Transverse colon (tissue), 4 donors: ENCODE data around the gene F8.

Source experiments
- CTCF ChIP-seq, 5 experiments: fragments of 200-600 bp in 3 of 5; fragments of 450-650 bp in 2 of 5; sonication (generic) in 3 of 5; IDR thresholded peaks; 1 replicate in 2 of 5; 2 replicates in 3 of 5; pipeline ENCODE4 v1.5.1; 2016 to 2017; ENCODE audit warnings: antibody characterized with exemption in 5 of 5, inconsistent platforms in 3 of 5, mild to moderate bottlenecking in 2 of 5, moderate library complexity in 1 of 5
- EP300 ChIP-seq: sonication (generic); formaldehyde crosslinking; IDR thresholded peaks from one replicate; pipeline ENCODE4 v1.6.1; 2017; ENCODE audit warnings: antibody characterized with exemption, low read depth
- POLR2A ChIP-seq: fragments of 450-650 bp; IDR thresholded peaks from one replicate; pipeline ENCODE4 v1.6.1; 2016; ENCODE audit warnings: antibody characterized with exemption, mild to moderate bottlenecking, moderate library complexity
- POLR2AphosphoS5 ChIP-seq, 3 donors: sonication (generic); formaldehyde crosslinking; IDR thresholded peaks; one replicate each; pipeline ENCODE4 v1.6.1; 2016; ENCODE audit warnings: antibody characterized with exemption in 3 of 3

GRCh38 chrX:155068165-155068564, 45.6 kb upstream of the F8 start:
- TF ChIP-seq CTCF (IDR thresholded peaks at IDR 0.05) (no peak), EP300 (no peak), POLR2A (no peak), POLR2AphosphoS5 (IDR thresholded peaks at IDR 0.05) (no peak)
